HepG2 (cell line): Measurements from ENCODE around the gene SLC45A1. TPM values are rescaled to one million over a fixed set of nuclear protein-coding genes. Genes with fewer than 3 reads are reported as not detected.

Source experiments
- ATAC-seq: fragments of 200-7000 bp; cut with Tn5 transposase; 3 replicates; pipeline ENCODE4 v1.9.1; 2020; ENCODE audit warnings: mild to moderate bottlenecking, moderate library complexity
- BruUV-seq: library from RNA; stranded (reverse); fragments of 400-500 nt; replicated peaks from 2 replicates; lab custom pipeline; 2021; lab: Mats Ljungman, UMichigan
- CTCF ChIA-PET: fragments of 300-600 bp; formaldehyde crosslinking; extraction: SDS; loops from one replicate; lab custom pipeline; 2021; ENCODE audit warnings: low total read pairs, inconsistent platforms, low intra/inter-chr PET ratio; lab: Yijun Ruan, JAX
- POLR2A ChIA-PET: fragments of 350-600 bp; sonication (Branson Sonifier 250); formaldehyde crosslinking; loops from one replicate; lab custom pipeline; 2020; ENCODE audit warnings: antibody characterized with exemption, inconsistent platforms; lab: Yijun Ruan, JAX
- DNase-seq: peaks from one replicate; pipeline ENCODE4 v3.0.0-alpha.2; 2015; ENCODE audit warnings: low spot score
- FAIRE-seq: peaks from 3 replicates; lab custom pipeline; 2011; peaks lifted over from hg19 to GRCh38; lab: Jason Lieb, UNC
- H2AFZ ChIP-seq: one replicate; pipeline ENCODE4 v1.6.1; 2011; ENCODE audit warnings: low read length, inconsistent platforms
- H3K27ac ChIP-seq: fragments of 300-600 bp; 3 replicates; pipeline ENCODE4 v1.8.0; 2011; ENCODE audit warnings: mixed run types, mild to moderate bottlenecking, mixed read lengths, low read length, inconsistent platforms; ENCODE audit not compliant: insufficient read depth; ENCODE audit errors: extremely low read length
- H3K27me3 ChIP-seq, 2 experiments: fragments of 200-600 bp in 1 of 2; 2 replicates in 1 of 2; 3 replicates in 1 of 2; pipeline versions ENCODE4 v1.6.0 to v1.8.0; 2011; ENCODE audit warnings: low read length in 2 of 2, mild to moderate bottlenecking in 2 of 2, moderate library complexity in 2 of 2, inconsistent platforms in 1 of 2; ENCODE audit not compliant: insufficient read depth in 2 of 2, control insufficient read depth in 1 of 2
- H3K36me3 ChIP-seq, 2 experiments: fragments of 200-600 bp in 1 of 2; replicated peaks in 1 of 2; 2 replicates in 1 of 2; 3 replicates in 1 of 2; pipeline versions ENCODE4 v1.5.1 to v1.8.0; 2011; ENCODE audit warnings: low read length in 2 of 2, inconsistent platforms in 1 of 2; ENCODE audit not compliant: insufficient read depth in 2 of 2, control insufficient read depth in 1 of 2
- H3K4me1 ChIP-seq: 2 replicates; pipeline ENCODE4 v1.5.1; 2012; ENCODE audit warnings: low read length, inconsistent platforms; ENCODE audit not compliant: insufficient read depth
- H3K4me2 ChIP-seq: 2 replicates; pipeline ENCODE4 v1.6.0; 2011; ENCODE audit warnings: low read depth, low read length, inconsistent platforms
- H3K4me3 ChIP-seq, 3 experiments: fragments of 200-600 bp in 1 of 3; sonication (generic), shearing (Covaris generic) in 1 of 3; replicated peaks in 1 of 3; 2 replicates each; pipeline ENCODE4 v1.5.1; 2011 to 2016; ENCODE audit warnings: low read length in 3 of 3, inconsistent platforms in 2 of 3, low read depth in 2 of 3, mild to moderate bottlenecking in 2 of 3, control low read depth in 1 of 3, mixed read lengths in 1 of 3; ENCODE audit not compliant: insufficient read depth in 1 of 3
- H3K79me2 ChIP-seq: one replicate; pipeline ENCODE4 v1.6.1; 2011; ENCODE audit warnings: low read length, inconsistent platforms; ENCODE audit not compliant: insufficient read depth
- H3K9ac ChIP-seq: 2 replicates; pipeline ENCODE4 v1.6.0; 2011; ENCODE audit warnings: mild to moderate bottlenecking, low read depth, low read length, inconsistent platforms; ENCODE audit not compliant: insufficient read depth
- H3K9me3 ChIP-seq: 2 replicates; pipeline ENCODE4 v1.5.1; 2012; ENCODE audit warnings: mild to moderate bottlenecking, low read length
- H4K20me1 ChIP-seq: 2 replicates; pipeline ENCODE4 v1.6.0; 2011; ENCODE audit warnings: inconsistent platforms, mild to moderate bottlenecking, low read length, moderate library complexity; ENCODE audit not compliant: insufficient read depth
- GABPA ChIP-seq, 2 experiments: IDR thresholded peaks; 2 replicates each; pipeline ENCODE4 v1.6.1; 2011 to 2016; ENCODE audit warnings: low read depth in 2 of 2, low read length in 1 of 2, missing biosample characterization in 1 of 2, missing genetic modification characterization in 1 of 2
- KLF6 ChIP-seq: IDR thresholded peaks from 2 replicates; pipeline ENCODE4 v1.8.0; 2016; ENCODE audit warnings: missing biosample characterization, missing genetic modification reagents
- PHF20 ChIP-seq: sonication (generic); formaldehyde crosslinking; IDR thresholded peaks from 2 replicates; pipeline ENCODE4 v1.5.0; 2020; ENCODE audit warnings: mild to moderate bottlenecking, missing genetic modification reagents
- THAP11 ChIP-seq: IDR thresholded peaks from 2 replicates; pipeline ENCODE4 v1.6.1; 2016; ENCODE audit warnings: missing biosample characterization, missing genetic modification reagents
- TOPORS ChIP-seq: sonication (generic); formaldehyde crosslinking; IDR thresholded peaks from 2 replicates; pipeline ENCODE4 v1.8.0; 2023; ENCODE audit warnings: mild to moderate bottlenecking, missing genetic modification reagents
- ZNF414 ChIP-seq: sonication (generic); formaldehyde crosslinking; IDR thresholded peaks from 2 replicates; pipeline ENCODE4 v1.5.0; 2020; ENCODE audit warnings: missing genetic modification reagents
- ZNF790 ChIP-seq: sonication (generic); formaldehyde crosslinking; IDR thresholded peaks from 2 replicates; pipeline ENCODE4 v1.8.0; 2022; ENCODE audit warnings: missing genetic modification reagents, mild to moderate bottlenecking, borderline replicate concordance
- WGBS: methylation state at CpG from one replicate; pipeline ENCODE4 v1.1.6; 2017; ENCODE audit warnings: low lambda C conversion rate; 5-methylcytosine and 5-hydroxymethylcytosine counted together
- in situ Hi-C: cut with HindIII; loops from 2 replicates; pipeline ENCODE4 v1.10.0; 2017; ENCODE audit warnings: low pct_unique_long_range_greater_than_20kb; ENCODE audit not compliant: extremely low pct_ligation_motif_present
- intact Hi-C: fragments of 100-400 bp; cut with micrococcal nuclease; formaldehyde crosslinking; loops from one replicate; pipeline ENCODE4 v1.10.0; 2022; ENCODE audit not compliant: unreplicated experiment
- polyA plus RNA-seq, 8 experiments: library from polyadenylated mRNA; depleted of rRNA in 3 of 8; stranded (reverse) in 7 of 8; unstranded in 1 of 8; fragments of >200 nt; fragmentation: Illumina TruSeq in 4 of 8; extraction: Trizol in 4 of 8; gene quantifications; 2 replicates each; pipeline versions ENCODE4 v1.2.1 to v1.2.3, GENCODE V29; 2011 to 2016; ENCODE audit warnings: low read depth in 4 of 8, missing spikeins in 1 of 8, mixed read lengths in 1 of 8; ENCODE audit not compliant: insufficient read depth in 1 of 8
- total RNA-seq, 5 experiments: library from RNA; depleted of rRNA; stranded (reverse); fragments of >200 nt; fragmentation: Illumina TruSeq; extraction: Trizol; gene quantifications; 2 replicates each; pipeline ENCODE4 v1.2.3, GENCODE V29; 2016; ENCODE audit warnings: low read depth in 1 of 5

The SLC45A1 gene
- total and polyA plus RNA-seq, 2 of the 13 experiments (the other 11 are each of a cell fraction or from before 2014, with no cell fraction given) = not detected

GRCh38 chr1:8297245-8297644 lies 20.7 kb upstream of the SLC45A1 start (continued):
- 0 out of 2 replicates have a peak, but pooled peaks have one; percentile 19 for TF ChIP-seq PHF20 (CRISPR knock-in tag)
- TF ChIP-seq ZNF790 = no peak
- TF ChIP-seq THAP11 (CRISPR knock-in tag) = peak; percentile 86

GRCh38 chr1:8299963-8300362 lies 18.0 kb upstream of the SLC45A1 start:
- H4K20me1 ChIP-seq = no peaks in the 10 kb centered on the region
- H3K27me3 ChIP-seq = no peaks in the 10 kb centered on the region
- no peaks in the 10 kb centered on the region for H3K36me3 ChIP-seq
- POLR2A ChIA-PET = no interaction called here
- 93% methylated on average over 5 of the region's 5 CpGs for WGBS
- no peaks in the 10 kb centered on the region for H3K79me2 ChIP-seq
- no peak overlapping the region for H3K4me3 ChIP-seq
- intact Hi-C loops (no loop called here), in situ Hi-C loops (no loop called here)
- H3K27ac ChIP-seq = no peak overlapping the region
- no peak overlapping the region for H2AFZ ChIP-seq
- no peak for DNase-seq
- no peaks in the 10 kb centered on the region for H3K9me3 ChIP-seq
- H3K4me1 ChIP-seq = peaks cover 19% of the 10 kb centered on the region
- TF ChIP-seq KLF6 (no peak), TOPORS (no peak), ZNF414 (CRISPR knock-in tag) (no peak), GABPA (IDR thresholded peaks at IDR 0.05; ENCODE audit: low read depth, low read length) (no peak), GABPA (CRISPR knock-in tag; IDR thresholded peaks at IDR 0.05; ENCODE audit: low read depth) (no peak)
- no peak overlapping the region for H3K9ac ChIP-seq
- no TSS peak for BruUV-seq
- CTCF ChIA-PET = no interaction called here
- no peak for FAIRE-seq
- H3K4me2 ChIP-seq = no peak overlapping the region
- ATAC-seq = no peak
